Neuron (in vitro differentiated cells): ENCODE results near the gene TNFRSF18.
"Not testable (repeated sequence)": the region's sequence is repeated elsewhere in the genome, so short reads cannot be mapped to it uniquely, and the experiment has no call there.

Source experiments
- H2AFZ ChIP-seq: one replicate; pipeline ENCODE4 v1.6.1; 2013; ENCODE audit warnings: low read depth, mild to moderate bottlenecking, inconsistent platforms, low read length, moderate library complexity
- H3K27me3 ChIP-seq: one replicate; pipeline ENCODE4 v1.6.1; 2013; ENCODE audit warnings: low read length; ENCODE audit not compliant: insufficient read depth
- H3K36me3 ChIP-seq: one replicate; pipeline ENCODE4 v1.6.1; 2013; ENCODE audit warnings: low read length; ENCODE audit not compliant: insufficient read depth
- H3K4me1 ChIP-seq: one replicate; pipeline ENCODE4 v1.6.1; 2013; ENCODE audit warnings: low read length; ENCODE audit not compliant: insufficient read depth
- H3K4me3 ChIP-seq: 2 replicates; pipeline ENCODE4 v1.5.1; 2013; ENCODE audit warnings: mild to moderate bottlenecking, low read length, moderate library complexity
- H3K9me3 ChIP-seq: one replicate; pipeline ENCODE4 v1.6.1; 2013; ENCODE audit warnings: low read length

The TNFRSF18 gene, protein sequence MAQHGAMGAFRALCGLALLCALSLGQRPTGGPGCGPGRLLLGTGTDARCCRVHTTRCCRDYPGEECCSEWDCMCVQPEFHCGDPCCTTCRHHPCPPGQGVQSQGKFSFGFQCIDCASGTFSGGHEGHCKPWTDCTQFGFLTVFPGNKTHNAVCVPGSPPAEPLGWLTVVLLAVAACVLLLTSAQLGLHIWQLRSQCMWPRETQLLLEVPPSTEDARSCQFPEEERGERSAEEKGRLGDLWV

GRCh38 chr1:1206376-1206965, at the start of gene TNFRSF18:
TNFRSF18 (minus strand) TSS chr1:1206592; CDS start chr1:1206571, 21 bp downstream.
- no peak within 1 kb of the TSS for H3K4me3 ChIP-seq
- no peaks in the 10 kb centered on the region for H3K9me3 ChIP-seq
- no peaks in the 10 kb centered on the region for H3K4me1 ChIP-seq
- H3K27me3 ChIP-seq, result peaks cover 25% of the 10 kb centered on the region
- no peak within 1 kb of the TSS for H2AFZ ChIP-seq
- H3K36me3 ChIP-seq, result no peaks in the 10 kb centered on the region

DNA sequence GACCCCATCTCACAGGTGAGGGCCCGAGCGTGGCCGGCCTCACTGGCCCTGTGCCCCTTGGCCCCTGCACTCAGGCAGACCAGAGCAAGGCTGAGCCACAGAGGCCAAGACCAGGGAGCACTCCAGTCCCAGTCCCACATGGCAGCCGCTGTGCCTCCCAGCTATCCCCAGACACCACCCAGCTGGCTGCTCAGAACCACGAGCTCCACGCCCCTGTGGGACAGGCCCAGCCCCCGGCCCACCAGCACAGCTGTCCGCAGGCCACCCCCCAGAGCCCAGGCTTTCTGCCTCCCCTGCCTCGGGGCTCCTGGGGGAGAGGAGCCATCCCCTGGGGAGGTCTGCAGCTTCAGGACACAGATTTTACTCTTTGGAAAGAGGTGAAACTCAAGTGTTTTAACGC, 49.2 kb upstream of the TNFRSF18 start:
- no peak overlapping the region for H3K4me3 ChIP-seq
- no peak overlapping the region for H2AFZ ChIP-seq
- no peaks in the 10 kb centered on the region for H3K9me3 ChIP-seq
- H3K4me1 ChIP-seq, result no peaks in the 10 kb centered on the region
- H3K27me3 ChIP-seq, result no peaks in the 10 kb centered on the region
- H3K36me3 ChIP-seq, result peaks cover 45% of the 10 kb centered on the region

- Histone ChIP-seq H3K36me3 (peaks cover 40% of the 10 kb centered on the region), H3K4me3 (no peak overlapping the region), H3K27me3 (no peaks in the 10 kb centered on the region), H3K9me3 (no peaks in the 10 kb centered on the region), H3K4me1 (no peaks in the 10 kb centered on the region), H2AFZ (no peak overlapping the region)
Measured at GRCh38 chr1:1255078-1255477, 48.7 kb upstream of the TNFRSF18 start.

GRCh38 chr1:1254667-1254998, 48.2 kb upstream of the TNFRSF18 start:
- Histone ChIP-seq H3K4me3 (no peak overlapping the region), H3K36me3 (peaks cover 36% of the 10 kb centered on the region)

GRCh38 chr1:1253972-1254666, 47.7 kb upstream of the TNFRSF18 start:
- Histone ChIP-seq H2AFZ (no peak overlapping the region), H3K36me3 (peaks cover 34% of the 10 kb centered on the region), H3K4me1 (no peaks in the 10 kb centered on the region), H3K4me3 (no peak overlapping the region), H3K27me3 (no peaks in the 10 kb centered on the region), H3K9me3 (no peaks in the 10 kb centered on the region)

More at GRCh38 chr1:1254667-1254998, 48.2 kb upstream of the TNFRSF18 start:
- H3K9me3 ChIP-seq, result no peaks in the 10 kb centered on the region
- no peak overlapping the region for H2AFZ ChIP-seq
- no peaks in the 10 kb centered on the region for H3K27me3 ChIP-seq
- no peaks in the 10 kb centered on the region for H3K4me1 ChIP-seq

DNA sequence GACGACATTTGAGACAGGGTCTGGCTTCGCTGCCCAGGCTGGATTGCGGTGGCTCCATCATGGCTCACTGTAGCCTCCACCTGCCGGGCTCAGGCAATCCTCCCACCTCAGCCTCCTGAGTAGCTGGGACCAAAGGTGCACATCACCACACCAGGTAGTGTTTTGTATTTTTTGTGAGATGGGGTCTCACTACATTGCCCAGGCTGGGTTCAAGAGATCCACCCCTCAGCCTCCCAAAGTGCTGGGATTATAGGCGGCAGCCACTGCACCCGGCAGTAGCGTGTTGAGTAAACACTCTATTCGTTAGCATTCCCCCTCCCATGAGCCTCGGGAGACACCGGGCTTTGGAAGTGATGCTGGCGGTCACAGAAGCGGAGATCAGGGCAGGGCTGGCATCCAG, 46.9 kb upstream of the TNFRSF18 start:
- Histone ChIP-seq H3K9me3 (no peaks in the 10 kb centered on the region), H2AFZ (no peak overlapping the region), H3K36me3 (peaks cover 30% of the 10 kb centered on the region), H3K4me3 (no peak overlapping the region), H3K27me3 (no peaks in the 10 kb centered on the region), H3K4me1 (no peaks in the 10 kb centered on the region)

- H2AFZ ChIP-seq, result no peak overlapping the region
- no peaks in the 10 kb centered on the region for H3K4me1 ChIP-seq
- peaks cover 21% of the 10 kb centered on the region for H3K36me3 ChIP-seq
- no peak overlapping the region for H3K4me3 ChIP-seq
- H3K27me3 ChIP-seq, result peaks cover 12% of the 10 kb centered on the region
- no peaks in the 10 kb centered on the region for H3K9me3 ChIP-seq
Measured at GRCh38 chr1:1250786-1251284, 44.4 kb upstream of the TNFRSF18 start.

- not testable (repeated sequence) for H3K36me3 ChIP-seq, H3K9me3 ChIP-seq, H2AFZ ChIP-seq, H3K4me3 ChIP-seq, H3K4me1 ChIP-seq
- peaks cover 14% of the 10 kb centered on the region for H3K27me3 ChIP-seq
Measured at GRCh38 chr1:1248009-1248913, 41.9 kb upstream of the TNFRSF18 start.

DNA sequence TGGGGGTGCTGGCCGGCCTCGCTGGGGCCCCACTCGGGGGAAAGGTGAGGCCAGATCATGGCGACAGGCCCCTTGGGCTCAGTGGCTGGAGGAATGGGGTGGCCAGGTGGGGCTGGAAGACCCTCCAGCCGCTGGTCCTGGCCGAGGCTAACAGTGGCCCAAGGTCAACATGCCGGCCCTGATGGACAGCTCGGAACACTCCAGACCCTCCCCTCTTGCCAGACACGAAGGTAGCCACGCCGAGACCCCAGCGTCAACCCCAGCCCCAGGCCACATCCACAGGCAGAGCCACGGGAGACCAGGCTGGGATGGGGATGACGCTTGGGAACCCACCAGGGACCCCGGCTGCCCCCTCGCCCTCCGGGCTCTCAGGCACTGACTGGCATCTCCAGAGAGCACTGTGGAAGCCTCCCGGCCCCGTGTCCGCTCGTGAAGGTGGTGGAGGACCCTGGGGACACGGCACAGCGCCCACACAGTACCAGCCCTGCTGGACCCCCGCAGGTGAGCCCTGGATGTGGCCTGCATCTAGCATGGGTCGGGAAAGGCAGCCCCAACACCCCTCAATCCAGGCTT, 41.0 kb upstream of the TNFRSF18 start:
- H3K27me3 ChIP-seq, result peaks cover 14% of the 10 kb centered on the region
- H3K4me1 ChIP-seq, result peaks cover 4% of the 10 kb centered on the region
- H2AFZ ChIP-seq, result no peak overlapping the region
- no peak overlapping the region for H3K4me3 ChIP-seq
- no peaks in the 10 kb centered on the region for H3K9me3 ChIP-seq
- no peaks in the 10 kb centered on the region for H3K36me3 ChIP-seq

DNA sequence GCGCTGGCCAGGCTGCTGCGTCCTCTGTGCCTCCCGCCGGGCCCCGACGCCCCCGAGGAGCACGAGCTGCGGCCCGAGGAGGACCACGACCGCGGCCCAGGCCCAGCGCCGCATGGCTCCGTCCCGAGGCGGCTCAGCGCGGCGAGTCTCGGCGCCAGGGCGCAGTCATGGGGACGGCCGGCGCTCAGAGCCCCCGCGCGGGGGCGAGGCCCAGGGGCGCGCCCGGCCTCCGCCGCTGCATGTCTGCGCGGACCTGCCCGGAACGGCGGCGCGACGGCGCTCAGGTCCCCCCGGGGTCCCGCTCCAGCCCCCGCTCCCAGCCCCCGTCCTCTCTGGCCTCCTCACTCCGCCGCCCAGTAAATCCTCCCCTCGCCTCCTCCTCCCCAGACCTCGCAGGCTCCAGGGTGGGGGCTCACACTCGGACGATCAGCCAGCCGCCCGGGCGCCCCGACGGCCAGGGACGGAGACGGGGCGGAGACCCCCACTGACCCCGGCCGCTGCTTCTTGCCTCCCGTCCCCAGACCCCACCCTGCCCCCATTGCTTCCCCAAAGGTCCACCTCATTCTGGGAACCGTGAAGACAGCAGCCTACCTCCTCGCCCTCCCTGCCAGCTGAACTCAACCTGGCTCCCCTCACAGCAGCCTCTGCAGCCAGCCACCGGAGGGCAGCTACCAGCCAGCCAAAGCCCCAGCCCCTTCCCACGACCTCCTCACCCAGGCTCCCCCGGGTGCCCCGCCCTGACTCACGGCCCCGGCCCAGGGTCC, 40.4 kb upstream of the TNFRSF18 start, which contains the start of gene C1QTNF12:
Gene C1QTNF12, minus strand, starts transcription at position 146 of the 764 bp plus-strand sequence. Its CDS starts 32 bp downstream, at position 114.
- Histone ChIP-seq H3K36me3 (no peaks in the 10 kb centered on the region), H3K4me1 (peaks cover 4% of the 10 kb centered on the region), H2AFZ (no peak within 1 kb of the TSS), H3K4me3 (no peak within 1 kb of the TSS), H3K9me3 (no peaks in the 10 kb centered on the region), H3K27me3 (peaks cover 14% of the 10 kb centered on the region)

DNA sequence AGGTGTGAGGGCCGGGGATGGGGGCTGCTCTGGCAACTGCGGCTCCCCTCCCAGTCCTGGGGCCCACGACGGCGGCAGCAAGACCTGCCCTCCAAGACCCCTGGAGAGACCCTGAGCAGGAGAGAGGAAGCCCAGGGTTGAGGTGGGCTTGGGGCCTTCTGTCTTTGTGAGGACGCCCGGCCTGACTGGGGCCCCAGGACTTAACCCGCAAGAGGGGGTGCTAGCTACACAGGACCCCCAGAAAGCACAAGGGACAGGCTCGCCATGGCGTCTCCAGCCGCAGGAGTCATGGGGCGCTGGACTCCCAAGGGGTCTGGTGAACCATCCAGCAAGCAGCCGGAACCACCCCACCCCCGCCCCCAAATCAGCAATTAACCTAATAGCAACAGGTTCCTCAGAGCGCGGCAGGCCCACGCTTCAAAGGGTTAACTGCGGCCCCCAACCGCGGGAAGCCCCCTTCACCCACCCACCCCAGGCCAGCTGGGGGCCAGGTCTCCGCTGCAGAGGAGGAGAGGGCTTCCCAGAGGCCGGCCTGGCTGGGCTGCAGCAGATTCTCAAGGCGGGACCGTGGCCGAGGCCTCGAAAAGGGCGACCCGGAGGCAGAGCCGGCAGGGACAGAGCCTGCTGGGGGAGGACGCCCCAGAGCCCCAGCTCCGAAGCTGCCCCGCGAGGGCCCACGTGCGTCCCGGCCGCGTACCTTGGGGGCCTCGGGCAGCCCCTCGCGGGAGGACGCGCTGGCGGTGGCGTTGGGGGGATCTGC, 39.6 kb upstream of the TNFRSF18 start:
- Histone ChIP-seq H2AFZ (no peak overlapping the region), H3K27me3 (peaks cover 14% of the 10 kb centered on the region), H3K9me3 (no peaks in the 10 kb centered on the region), H3K36me3 (no peaks in the 10 kb centered on the region), H3K4me3 (no peak overlapping the region), H3K4me1 (peaks cover 4% of the 10 kb centered on the region)
